ENCODE measurements around the gene MON1A. TPM values are rescaled to one million over a fixed set of nuclear protein-coding genes. Genes with fewer than 3 reads are reported as not detected.

Gene MON1A
- total and polyA plus RNA-seq, 12 donors, result 10.6 to 21.9 (median 14.1) TPM

DNA sequence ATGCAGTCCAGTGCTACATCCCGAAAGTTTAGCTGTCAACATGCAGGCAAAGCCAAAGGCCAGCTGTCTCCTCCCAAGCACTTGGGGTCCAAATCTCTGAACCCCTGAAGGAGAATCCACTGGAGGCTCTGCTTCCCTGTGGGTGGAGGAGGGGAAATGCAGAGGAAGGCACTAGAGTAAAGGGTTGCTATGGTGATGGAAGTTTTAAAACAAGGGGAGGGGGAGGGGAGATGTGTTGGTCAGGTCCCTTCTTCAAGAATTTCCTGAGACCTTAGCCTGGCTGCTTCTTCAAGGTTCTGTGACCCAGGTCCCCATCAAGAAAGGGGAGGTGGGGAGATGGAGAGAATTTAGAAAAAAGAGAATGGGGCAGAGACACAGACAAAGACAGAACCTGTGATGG lies 62.2 kb downstream of the MON1A start:
- no peak overlapping the region for H3K4me3 ChIP-seq
- intact Hi-C loops (cut with DNase I), result no loop called here
- no peak for DNase-seq

DNA sequence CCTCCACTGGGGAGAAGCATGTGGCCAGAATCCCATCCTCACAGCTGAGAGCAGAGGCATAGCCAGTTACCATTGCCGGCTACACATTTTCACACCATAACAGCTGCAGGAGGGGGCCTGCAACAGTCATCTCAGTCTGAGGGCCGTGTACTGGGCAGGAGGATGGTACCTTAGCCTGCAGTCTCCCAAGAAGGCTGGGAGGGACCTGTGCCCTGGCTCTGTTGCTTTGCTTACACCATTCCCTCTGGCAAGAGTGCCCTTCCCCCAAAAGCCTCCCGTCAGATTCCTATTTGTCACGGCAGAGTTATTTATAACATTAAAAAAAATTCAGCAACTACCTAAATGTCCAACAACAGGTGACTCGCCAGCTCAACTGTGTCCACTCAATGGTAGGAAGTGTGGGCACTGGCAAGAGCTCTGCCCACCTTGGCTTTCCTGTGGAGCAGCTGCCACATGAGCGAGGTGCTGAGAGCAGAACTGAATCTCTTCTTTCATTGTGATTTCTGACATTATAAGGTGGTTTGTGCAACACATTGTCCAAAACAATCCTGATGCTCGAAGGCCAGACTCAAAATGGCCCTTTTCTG lies 64.3 kb downstream of the MON1A start:
- no peak for DNase-seq
- no peak for TF ChIP-seq POLR2A (IDR thresholded peaks at IDR 0.05)
- TF ChIP-seq, protein P1, sequence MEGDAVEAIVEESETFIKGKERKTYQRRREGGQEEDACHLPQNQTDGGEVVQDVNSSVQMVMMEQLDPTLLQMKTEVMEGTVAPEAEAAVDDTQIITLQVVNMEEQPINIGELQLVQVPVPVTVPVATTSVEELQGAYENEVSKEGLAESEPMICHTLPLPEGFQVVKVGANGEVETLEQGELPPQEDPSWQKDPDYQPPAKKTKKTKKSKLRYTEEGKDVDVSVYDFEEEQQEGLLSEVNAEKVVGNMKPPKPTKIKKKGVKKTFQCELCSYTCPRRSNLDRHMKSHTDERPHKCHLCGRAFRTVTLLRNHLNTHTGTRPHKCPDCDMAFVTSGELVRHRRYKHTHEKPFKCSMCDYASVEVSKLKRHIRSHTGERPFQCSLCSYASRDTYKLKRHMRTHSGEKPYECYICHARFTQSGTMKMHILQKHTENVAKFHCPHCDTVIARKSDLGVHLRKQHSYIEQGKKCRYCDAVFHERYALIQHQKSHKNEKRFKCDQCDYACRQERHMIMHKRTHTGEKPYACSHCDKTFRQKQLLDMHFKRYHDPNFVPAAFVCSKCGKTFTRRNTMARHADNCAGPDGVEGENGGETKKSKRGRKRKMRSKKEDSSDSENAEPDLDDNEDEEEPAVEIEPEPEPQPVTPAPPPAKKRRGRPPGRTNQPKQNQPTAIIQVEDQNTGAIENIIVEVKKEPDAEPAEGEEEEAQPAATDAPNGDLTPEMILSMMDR (IDR thresholded peaks at IDR 0.05), result no peak
- Histone ChIP-seq H3K9me3 (replicated peaks in 1 of 3) (no peaks in the 10 kb centered on the region), H3K36me3 (replicated peaks in 1 of 2) (no peaks in the 10 kb centered on the region), H3K4me3 (no peak overlapping the region), H3K27ac (no peak overlapping the region), H3K27me3 (peaks cover 25% of the 10 kb centered on the region), H3K4me1 (replicated peaks in 1 of 2) (peaks cover 7 to 12% of the 10 kb centered on the region in 2 donors)
- 46 to 56% (median 52%) methylated on average over 5 to 7 of the region's 7 CpGs for WGBS, 4 donors
- intact Hi-C loops (cut with DNase I), result no loop called here

More for the DNA sequence above, 62.2 kb downstream of the MON1A start:
- H3K36me3 ChIP-seq (replicated peaks in 1 of 2), result no peaks in the 10 kb centered on the region
- H3K4me1 ChIP-seq (replicated peaks in 1 of 2), result peaks cover 7 to 12% of the 10 kb centered on the region in 2 donors
- peaks cover 27% of the 10 kb centered on the region for H3K27me3 ChIP-seq
- no peaks in the 10 kb centered on the region for H3K9me3 ChIP-seq (replicated peaks in 1 of 3)
- no peak overlapping the region for H3K27ac ChIP-seq
- TF ChIP-seq POLR2A (IDR thresholded peaks at IDR 0.05), result no peak
- TF ChIP-seq, protein P1 (IDR thresholded peaks at IDR 0.05), result no peak
- WGBS, 4 donors, result 90 to 97% (median 96%) methylated on average over 1 of the region's 1 CpG; no CpG with 5 or more reads in 1 of the 4 donors

DNA sequence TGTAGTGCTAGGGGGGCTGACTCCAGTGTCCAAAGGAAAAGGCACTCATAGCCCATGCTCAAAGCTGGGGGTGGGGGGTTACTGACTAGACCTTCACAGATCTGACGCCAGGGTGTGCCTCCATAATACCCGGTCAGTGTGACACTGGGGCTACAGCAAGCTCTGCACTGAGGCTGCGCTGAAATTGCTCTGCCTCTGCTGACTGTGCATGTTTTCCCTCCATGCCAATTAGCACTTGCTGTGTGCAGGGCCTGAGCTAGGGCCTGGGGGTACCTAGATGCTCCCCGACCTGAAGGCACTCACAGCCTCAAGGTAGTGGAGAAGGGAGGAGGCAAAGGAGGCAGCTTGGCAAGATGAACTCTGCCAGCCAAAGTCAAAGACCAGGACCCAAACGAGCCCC lies 65.1 kb downstream of the MON1A start:
- peaks cover 17% of the 10 kb centered on the region for H3K27me3 ChIP-seq
- H3K27ac ChIP-seq, result no peak overlapping the region
- 25 to 61% (median 53%) methylated on average over 1 to 5 of the region's 5 CpGs for WGBS, 4 donors
- intact Hi-C loops (cut with DNase I), result no loop called here
- DNase-seq, result no peak
- no peaks in the 10 kb centered on the region for H3K9me3 ChIP-seq (replicated peaks in 1 of 3)
- no peaks in the 10 kb centered on the region for H3K36me3 ChIP-seq (replicated peaks in 1 of 2)
- TF ChIP-seq, protein P1 (IDR thresholded peaks at IDR 0.05), result no peak
- TF ChIP-seq POLR2A (IDR thresholded peaks at IDR 0.05), result no peak
- H3K4me1 ChIP-seq (replicated peaks in 1 of 2), result peaks cover 4 to 7% of the 10 kb centered on the region in 2 donors
- no peak overlapping the region for H3K4me3 ChIP-seq

DNA sequence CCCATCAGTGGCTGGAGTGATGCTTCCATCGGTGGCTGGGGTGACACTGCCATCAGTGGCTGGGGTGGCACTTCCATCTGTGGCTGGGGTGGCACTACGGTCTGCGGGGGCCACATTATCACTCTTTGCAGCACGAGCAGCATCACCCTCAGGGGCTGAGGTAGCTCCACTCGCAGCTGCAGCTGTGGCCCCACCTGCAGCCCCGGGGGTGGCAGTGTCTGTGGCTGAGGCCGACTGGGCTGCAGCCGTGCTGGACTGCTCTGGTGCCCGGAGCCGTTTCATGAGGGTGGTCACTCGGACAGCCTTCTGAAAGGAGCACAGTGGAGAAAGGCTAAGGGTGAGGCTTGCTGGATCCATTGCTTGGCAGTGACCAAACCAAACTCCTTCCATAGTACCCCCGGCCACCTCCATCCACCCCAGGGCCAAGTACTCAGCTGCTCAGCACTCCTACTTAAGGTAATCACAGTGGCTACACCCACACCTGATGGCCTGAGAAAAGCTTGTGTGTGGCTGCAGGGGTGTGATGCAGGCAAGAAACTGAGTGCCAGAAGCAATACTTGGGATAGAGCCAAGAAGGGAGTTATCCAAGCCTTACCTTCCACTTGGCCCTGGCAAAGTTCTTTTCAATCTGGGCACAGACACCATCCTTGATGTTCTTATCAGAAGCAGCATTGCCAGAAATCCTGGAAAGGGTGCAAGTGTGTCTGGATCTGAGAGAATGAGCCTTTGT lies 69.9 kb downstream of the MON1A start:
- TF ChIP-seq, protein P1 (IDR thresholded peaks at IDR 0.05), result no peak
- TF ChIP-seq POLR2A (IDR thresholded peaks at IDR 0.05), result no peak
- Histone ChIP-seq H3K36me3 (replicated peaks in 1 of 2) (no peaks in the 10 kb centered on the region), H3K27ac (no peak overlapping the region), H3K4me3 (no peak overlapping the region), H3K4me1 (replicated peaks in 1 of 2) (peaks cover 5 to 7% of the 10 kb centered on the region in 2 donors), H3K27me3 (no peaks in the 10 kb centered on the region), H3K9me3 (replicated peaks in 1 of 3) (no peaks in the 10 kb centered on the region)
- no peak for DNase-seq
- intact Hi-C loops (cut with DNase I), result no loop called here
- 70 to 82% (median 76%) methylated on average over 5 to 12 of the region's 12 CpGs; no CpG with 5 or more reads in 1 of the 4 donors for WGBS, 4 donors

Small RNAs within 50 kb of the gene (small RNA-seq; reads per million reads assigned to genes)
- 0 reads per million in 2 donors for gene RN7SL217P

Other genes with a start within 250 kb of the MON1A start
- 10 to 100 TPM; 13.4 to 92.0 (median 45.0) TPM for gene MST1, start 240.3 kb downstream of the MON1A start, total RNA-seq
- 100 to 1,000 TPM in 2 of 3 donors, 1 to 10 TPM in 1; 7.5 to 241 (median 240) TPM for gene MST1, start 240.3 kb downstream of the MON1A start, polyA plus RNA-seq
- 10 to 100 TPM; 19.5 to 62.3 (median 37.3) TPM for gene RNF123, start 240.3 kb downstream of the MON1A start, total RNA-seq
- gene RNF123, start 240.3 kb downstream of the MON1A start, polyA plus RNA-seq, result 10 to 100 TPM; 35.1 to 59.6 (median 48.8) TPM
- gene AMIGO3, start 210.1 kb downstream of the MON1A start, total RNA-seq, result 1 to 10 TPM in 3 of 9 donors, under 1 TPM in 3, not detected in 3; 0.28 to 1.3 (median 0.79) TPM
- gene AMIGO3, start 210.1 kb downstream of the MON1A start, polyA plus RNA-seq, result 1 to 10 TPM in 2 of 3 donors, not detected in 1; 2.2 to 3.0 TPM
- 100 to 1,000 TPM in 1 of 9 donors, 10 to 100 TPM in 8; 22.3 to 141 (median 30.4) TPM for gene GMPPB, start 205.9 kb downstream of the MON1A start, total RNA-seq
- 10 to 100 TPM; 11.2 to 38.5 (median 20.2) TPM for gene GMPPB, start 205.9 kb downstream of the MON1A start, polyA plus RNA-seq
- gene IP6K1, start 143.3 kb downstream of the MON1A start, total RNA-seq, result 10 to 100 TPM; 25.6 to 73.9 (median 50.9) TPM
- gene IP6K1, start 143.3 kb downstream of the MON1A start, polyA plus RNA-seq, result 10 to 100 TPM; 12.3 to 29.5 (median 14.2) TPM
- gene CDHR4, start 129.9 kb downstream of the MON1A start, total RNA-seq, result under 1 TPM in 2 of 9 donors, not detected in 7; 0.23 to 0.25 TPM
- under 1 TPM in 1 of 3 donors, not detected in 2; 0.17 TPM for gene CDHR4, start 129.9 kb downstream of the MON1A start, polyA plus RNA-seq
- gene INKA1, start 126.5 kb downstream of the MON1A start, total RNA-seq, result 1 to 10 TPM; 1.8 to 5.5 (median 3.1) TPM
- gene INKA1, start 126.5 kb downstream of the MON1A start, polyA plus RNA-seq, result 10 to 100 TPM in 1 of 3 donors, 1 to 10 TPM in 1, under 1 TPM in 1; 0.35 to 15.2 (median 6.3) TPM
- 100 to 1,000 TPM in 1 of 9 donors, 10 to 100 TPM in 8; 27.8 to 102 (median 52.3) TPM for gene UBA7, start 115.9 kb downstream of the MON1A start, total RNA-seq
- 100 to 1,000 TPM in 2 of 3 donors, 10 to 100 TPM in 1; 17.5 to 232 (median 136) TPM for gene UBA7, start 115.9 kb downstream of the MON1A start, polyA plus RNA-seq
- 1 to 10 TPM in 8 of 9 donors, under 1 TPM in 1; 0.60 to 6.9 (median 2.3) TPM for gene TRAIP, start 73.2 kb downstream of the MON1A start, total RNA-seq
- gene TRAIP, start 73.2 kb downstream of the MON1A start, polyA plus RNA-seq, result 1 to 10 TPM; 2.1 to 3.3 (median 2.2) TPM
- 1 to 10 TPM in 2 of 9 donors, under 1 TPM in 3, not detected in 4; 0.27 to 1.5 (median 0.67) TPM for gene CAMKV, start 59.9 kb downstream of the MON1A start, total RNA-seq
- 1 to 10 TPM in 1 of 3 donors, under 1 TPM in 2; 0.27 to 1.1 (median 0.55) TPM for gene CAMKV, start 59.9 kb downstream of the MON1A start, polyA plus RNA-seq
- gene MST1R, start 25.9 kb downstream of the MON1A start, total RNA-seq, result 1 to 10 TPM in 1 of 9 donors, under 1 TPM in 7, not detected in 1; 0.33 to 1.2 (median 0.60) TPM
- 1 to 10 TPM in 2 of 3 donors, under 1 TPM in 1; 0.18 to 2.5 (median 2.0) TPM for gene MST1R, start 25.9 kb downstream of the MON1A start, polyA plus RNA-seq
- gene RBM6, start 10.3 kb upstream of the MON1A start, total RNA-seq, result 100 to 1,000 TPM in 3 of 9 donors, 10 to 100 TPM in 6; 34.8 to 129 (median 70.4) TPM
- 100 to 1,000 TPM in 2 of 3 donors, 10 to 100 TPM in 1; 54.6 to 700 (median 224) TPM for gene RBM6, start 10.3 kb upstream of the MON1A start, polyA plus RNA-seq
- gene RBM5, start 159.1 kb upstream of the MON1A start, total RNA-seq, result 100 to 1,000 TPM in 7 of 9 donors, 10 to 100 TPM in 2; 51.9 to 224 (median 118) TPM
- 100 to 1,000 TPM; 108 to 152 (median 110) TPM for gene RBM5, start 159.1 kb upstream of the MON1A start, polyA plus RNA-seq
- gene SEMA3F, start 225.5 kb upstream of the MON1A start, total RNA-seq, result 10 to 100 TPM in 6 of 9 donors, 1 to 10 TPM in 3; 1.6 to 21.1 (median 13.3) TPM
- gene SEMA3F, start 225.5 kb upstream of the MON1A start, polyA plus RNA-seq, result 10 to 100 TPM in 2 of 3 donors, 1 to 10 TPM in 1; 7.3 to 16.7 (median 14.5) TPM